ENCODE data around the gene ABCB6.
"Not testable (repeated sequence)": the region's sequence is repeated elsewhere in the genome, so short reads cannot be mapped to it uniquely, and the experiment has no call there.

ABCB6 gene

GRCh38 chr2:219213486-219214071 lies 5.2 kb downstream of the ABCB6 start:
- no peak for DNase-seq (ENCODE audit: low spot score)

GRCh38 chr2:219213026-219213415 lies 5.7 kb downstream of the ABCB6 start:
- no peak for DNase-seq (ENCODE audit: low spot score)

- no peak for DNase-seq (ENCODE audit: low spot score)
These were observed 7.8 kb downstream of the ABCB6 start for GRCh38 chr2:219210886-219211362.

- DNase-seq (ENCODE audit: low spot score) = no peak
These were observed 8.4 kb downstream of the ABCB6 start for GRCh38 chr2:219210196-219210885.

- no peak for DNase-seq (ENCODE audit: low spot score)
These were observed 9.2 kb downstream of the ABCB6 start for GRCh38 chr2:219209236-219210195.

- DNase-seq (ENCODE audit: low spot score) = no peak
These were observed 10.6 kb downstream of the ABCB6 start for GRCh38 chr2:219207884-219208740.

GRCh38 chr2:219207134-219207883 lies 11.4 kb downstream of the ABCB6 start:
- DNase-seq (ENCODE audit: low spot score) = no peak

GRCh38 chr2:219206328-219207133 lies 12.2 kb downstream of the ABCB6 start, which contains the start of gene ZFAND2B:
Gene ZFAND2B, plus strand, starts transcription at chr2:219206782. Its CDS starts 206 bp downstream, at chr2:219206988.
- peak; percentile 97 for DNase-seq (ENCODE audit: low spot score)

GRCh38 chr2:219205981-219206327 lies 12.8 kb downstream of the ABCB6 start:
- no peak for DNase-seq (ENCODE audit: low spot score)

- no peak for DNase-seq (ENCODE audit: low spot score)
These were observed 13.6 kb downstream of the ABCB6 start for GRCh38 chr2:219205165-219205538.

GRCh38 chr2:219204425-219205164 lies 14.2 kb downstream of the ABCB6 start:
- no peak for DNase-seq (ENCODE audit: low spot score)

- DNase-seq (ENCODE audit: low spot score) = not testable (repeated sequence)
These were observed 17.4 kb downstream of the ABCB6 start for GRCh38 chr2:219201331-219201730.

- DNase-seq (ENCODE audit: low spot score) = not testable (repeated sequence)
These were observed 18.0 kb downstream of the ABCB6 start for GRCh38 chr2:219200502-219201326.

- DNase-seq (ENCODE audit: low spot score) = no peak
These were observed 19.1 kb downstream of the ABCB6 start for GRCh38 chr2:219199470-219200211.

- DNase-seq (ENCODE audit: low spot score) = no peak
These were observed 19.8 kb downstream of the ABCB6 start for GRCh38 chr2:219198974-219199373.

GRCh38 chr2:219197388-219197787 lies 21.4 kb downstream of the ABCB6 start:
- no peak for DNase-seq (ENCODE audit: low spot score)

GRCh38 chr2:219186754-219187456 lies 31.9 kb downstream of the ABCB6 start:
- DNase-seq (ENCODE audit: low spot score) = no peak

Data from Ammon's horn (tissue), 1 donor.